Activated naive CD4-positive, alpha-beta T cell treated with anti-CD3 and anti-CD28 coated beads, Interleukin-2, amount 50 U/mL, for 24 hours (primary cell): Measurements from ENCODE around the gene CD84.
"Not testable (repeated sequence)": the region's sequence is repeated elsewhere in the genome, so short reads cannot be mapped to it uniquely, and the experiment has no call there.

Experiments used
- H3K27ac Mint-ChIP-seq: one replicate; pipeline ENCODE4 v1.8.0; 2021; ENCODE audit warnings: mild to moderate bottlenecking, mixed read lengths
- H3K27me3 Mint-ChIP-seq: one replicate; pipeline ENCODE4 v1.8.0; 2021; ENCODE audit warnings: mixed read lengths
- H3K36me3 Mint-ChIP-seq: one replicate; pipeline ENCODE4 v1.8.0; 2021; ENCODE audit warnings: mixed read lengths
- H3K4me1 Mint-ChIP-seq: one replicate; pipeline ENCODE4 v1.8.0; 2021; ENCODE audit warnings: mixed read lengths
- H3K4me3 Mint-ChIP-seq: one replicate; pipeline ENCODE4 v1.8.0; 2021; ENCODE audit warnings: mild to moderate bottlenecking, mixed read lengths
- H3K9me3 Mint-ChIP-seq: one replicate; pipeline ENCODE4 v1.8.0; 2021; ENCODE audit warnings: mixed read lengths

The CD84 gene

DNA sequence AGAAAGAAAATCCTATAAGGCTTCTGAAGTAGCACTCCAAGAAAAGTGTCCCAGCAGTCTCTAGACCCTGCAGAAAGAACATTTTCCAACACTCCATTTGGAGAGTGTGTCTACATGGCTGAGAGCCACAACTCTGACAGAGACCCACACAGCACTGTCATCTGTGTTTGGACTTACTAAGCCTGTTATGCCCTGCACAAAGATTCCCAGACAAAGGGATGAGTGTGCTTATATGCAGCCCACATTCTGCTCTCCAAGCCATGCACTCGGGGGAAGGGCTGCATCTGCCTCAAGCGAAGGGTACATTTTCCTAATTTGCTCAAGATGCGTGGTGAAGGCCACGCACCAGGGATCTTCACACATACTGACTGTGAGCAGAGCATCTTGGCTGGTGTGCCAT lies 31.9 kb downstream of the CD84 start:
- peaks cover 12% of the 10 kb centered on the region for H3K36me3 Mint-ChIP-seq
- H3K27ac Mint-ChIP-seq, result peak overlapping the region; percentile 18
- no peak overlapping the region for H3K4me3 Mint-ChIP-seq
- H3K27me3 Mint-ChIP-seq, result no peaks in the 10 kb centered on the region
- no peaks in the 10 kb centered on the region for H3K9me3 Mint-ChIP-seq
- H3K4me1 Mint-ChIP-seq, result peaks cover 35% of the 10 kb centered on the region

DNA sequence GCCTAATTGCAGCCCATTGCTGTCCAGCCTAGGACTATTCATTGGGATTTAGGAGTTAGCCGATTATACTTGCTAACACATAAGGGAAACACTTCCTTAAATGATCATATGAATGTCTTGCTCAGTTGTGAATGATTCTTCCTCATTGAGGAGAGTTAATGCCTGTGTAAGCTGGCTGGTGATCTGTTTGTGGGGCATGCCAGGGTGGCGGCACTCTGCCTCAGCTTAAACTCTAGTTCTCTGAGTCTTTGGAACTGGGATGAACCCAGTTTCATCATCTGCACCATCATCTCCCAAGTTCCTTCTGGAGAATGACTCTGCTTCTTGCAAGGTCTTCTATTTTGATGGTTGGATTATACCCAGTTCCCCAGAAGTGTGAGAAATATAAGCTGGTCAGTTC lies 32.4 kb downstream of the CD84 start:
- Mint-ChIP-seq H3K9me3 (no peaks in the 10 kb centered on the region), H3K27me3 (no peaks in the 10 kb centered on the region), H3K27ac (peak overlapping the region; percentile 18), H3K4me1 (peaks cover 40% of the 10 kb centered on the region), H3K36me3 (peaks cover 11% of the 10 kb centered on the region), H3K4me3 (no peak overlapping the region)

DNA sequence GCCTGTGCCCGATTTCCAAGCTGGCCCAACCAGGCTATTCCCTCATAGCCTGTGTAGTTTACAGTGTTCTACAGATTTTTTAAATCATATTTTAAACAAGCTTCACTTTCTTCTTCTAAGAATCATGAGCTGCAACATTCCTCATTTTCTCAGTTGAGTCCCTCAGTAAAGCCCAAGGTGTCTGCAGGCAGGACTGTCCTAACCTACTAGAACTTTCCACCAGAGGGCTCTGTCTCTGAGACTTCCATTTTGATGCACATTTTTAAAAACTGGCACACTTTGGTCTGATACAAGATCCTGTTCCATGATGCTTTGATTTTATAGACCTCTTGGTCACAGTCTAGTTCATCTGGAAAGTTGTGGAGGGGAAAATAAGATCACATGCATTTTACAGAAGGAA lies 34.6 kb downstream of the CD84 start:
- Mint-ChIP-seq H3K36me3 (peaks cover 8% of the 10 kb centered on the region), H3K4me3 (peak overlapping the region; percentile 49), H3K4me1 (peaks cover 63% of the 10 kb centered on the region)

DNA sequence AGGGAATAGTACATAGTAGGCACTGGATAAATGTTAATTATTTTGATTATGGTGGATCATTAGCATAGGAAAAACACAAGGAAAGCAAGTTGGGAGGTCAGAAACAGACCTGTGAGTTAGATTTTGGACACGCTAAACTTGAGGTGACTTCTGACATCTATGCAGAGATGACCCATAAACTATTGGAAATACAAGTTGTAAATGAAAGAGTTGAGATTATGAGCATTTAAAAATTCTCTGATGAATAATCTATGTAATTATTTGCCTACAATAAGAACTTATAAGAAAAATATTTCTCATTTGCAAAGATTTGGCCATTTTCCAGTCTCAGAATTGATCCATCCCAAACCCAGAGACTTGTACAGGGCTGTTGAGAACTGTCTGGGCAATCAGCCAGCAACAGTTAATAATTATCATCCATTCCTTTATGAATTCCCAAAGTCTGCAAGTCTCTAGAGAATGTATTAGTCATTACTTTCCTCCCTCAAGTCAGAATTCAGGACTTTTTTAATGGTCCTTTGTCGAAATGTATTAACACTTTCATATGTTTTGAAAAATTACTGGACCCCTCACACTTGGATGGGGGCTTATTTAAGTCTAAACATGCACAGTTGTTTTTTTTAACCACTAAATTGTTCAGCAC lies 36.9 kb downstream of the CD84 start:
- Mint-ChIP-seq H3K36me3 (peaks cover 6% of the 10 kb centered on the region), H3K27ac (peak overlapping the region; percentile 49), H3K4me3 (no peak overlapping the region), H3K9me3 (no peaks in the 10 kb centered on the region), H3K4me1 (peaks cover 70% of the 10 kb centered on the region), H3K27me3 (no peaks in the 10 kb centered on the region)

More for the DNA sequence above, 34.6 kb downstream of the CD84 start:
- Mint-ChIP-seq H3K27ac (peak overlapping the region; percentile 95), H3K27me3 (no peaks in the 10 kb centered on the region), H3K9me3 (no peaks in the 10 kb centered on the region)

DNA sequence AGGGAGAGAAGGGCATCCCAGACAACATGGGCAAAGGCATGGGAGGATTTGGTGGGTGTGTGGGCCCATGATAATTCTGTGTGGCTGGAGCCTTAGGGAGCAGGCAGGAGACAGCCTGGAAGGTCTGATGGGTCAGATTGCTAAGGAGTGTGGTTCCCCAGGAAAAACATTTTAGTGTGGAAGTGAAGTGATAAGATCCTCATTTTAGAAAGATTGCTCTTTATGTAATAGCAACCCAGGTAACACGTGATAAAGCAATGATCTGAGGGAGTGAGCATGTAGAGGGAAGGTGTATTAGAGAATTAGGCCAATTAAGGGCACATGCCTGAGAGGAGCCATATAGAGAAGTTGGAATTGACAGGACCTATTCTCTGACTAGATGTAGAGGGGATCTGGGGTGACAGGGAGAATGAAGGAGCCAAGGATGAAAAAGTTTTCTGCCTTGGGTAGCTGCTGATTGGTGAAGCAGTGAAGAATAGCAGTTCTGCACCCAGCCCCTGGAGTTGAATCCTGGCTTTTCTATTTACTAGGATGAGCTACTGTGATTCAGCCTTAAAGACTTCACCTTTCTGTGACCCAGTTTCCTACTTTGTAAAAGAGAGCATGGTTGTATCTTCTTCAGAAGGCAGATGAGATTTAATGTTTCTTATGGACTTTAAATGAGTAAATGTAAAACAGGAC lies 37.5 kb downstream of the CD84 start:
- H3K4me1 Mint-ChIP-seq, result peaks cover 66% of the 10 kb centered on the region
- H3K4me3 Mint-ChIP-seq, result no peak overlapping the region
- H3K36me3 Mint-ChIP-seq, result peaks cover 6% of the 10 kb centered on the region
- no peaks in the 10 kb centered on the region for H3K27me3 Mint-ChIP-seq
- peak overlapping the region; percentile 87 for H3K27ac Mint-ChIP-seq
- H3K9me3 Mint-ChIP-seq, result no peaks in the 10 kb centered on the region

DNA sequence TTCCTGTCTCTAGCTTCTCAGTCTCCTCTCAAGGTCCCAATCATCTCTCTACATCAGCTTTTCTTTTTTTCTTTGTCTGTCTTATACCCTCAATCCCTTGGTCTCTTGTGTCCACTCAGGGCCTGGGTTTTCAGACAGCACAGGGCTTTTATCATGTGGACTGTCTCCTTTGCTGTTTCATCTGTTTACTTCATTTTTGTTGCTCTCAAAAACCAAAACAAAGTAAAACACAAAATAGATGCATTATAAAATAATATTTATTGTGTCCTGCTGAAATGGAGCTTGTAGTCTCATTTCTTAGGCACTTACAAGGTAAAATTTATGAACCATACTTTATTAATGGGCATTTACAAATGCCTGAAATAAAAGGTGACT lies 38.5 kb downstream of the CD84 start:
- Mint-ChIP-seq H3K36me3 (peaks cover 10% of the 10 kb centered on the region), H3K4me3 (peak overlapping the region; percentile 72), H3K9me3 (no peaks in the 10 kb centered on the region), H3K27ac (peak overlapping the region; percentile 98), H3K27me3 (no peaks in the 10 kb centered on the region), H3K4me1 (peaks cover 62% of the 10 kb centered on the region)

DNA sequence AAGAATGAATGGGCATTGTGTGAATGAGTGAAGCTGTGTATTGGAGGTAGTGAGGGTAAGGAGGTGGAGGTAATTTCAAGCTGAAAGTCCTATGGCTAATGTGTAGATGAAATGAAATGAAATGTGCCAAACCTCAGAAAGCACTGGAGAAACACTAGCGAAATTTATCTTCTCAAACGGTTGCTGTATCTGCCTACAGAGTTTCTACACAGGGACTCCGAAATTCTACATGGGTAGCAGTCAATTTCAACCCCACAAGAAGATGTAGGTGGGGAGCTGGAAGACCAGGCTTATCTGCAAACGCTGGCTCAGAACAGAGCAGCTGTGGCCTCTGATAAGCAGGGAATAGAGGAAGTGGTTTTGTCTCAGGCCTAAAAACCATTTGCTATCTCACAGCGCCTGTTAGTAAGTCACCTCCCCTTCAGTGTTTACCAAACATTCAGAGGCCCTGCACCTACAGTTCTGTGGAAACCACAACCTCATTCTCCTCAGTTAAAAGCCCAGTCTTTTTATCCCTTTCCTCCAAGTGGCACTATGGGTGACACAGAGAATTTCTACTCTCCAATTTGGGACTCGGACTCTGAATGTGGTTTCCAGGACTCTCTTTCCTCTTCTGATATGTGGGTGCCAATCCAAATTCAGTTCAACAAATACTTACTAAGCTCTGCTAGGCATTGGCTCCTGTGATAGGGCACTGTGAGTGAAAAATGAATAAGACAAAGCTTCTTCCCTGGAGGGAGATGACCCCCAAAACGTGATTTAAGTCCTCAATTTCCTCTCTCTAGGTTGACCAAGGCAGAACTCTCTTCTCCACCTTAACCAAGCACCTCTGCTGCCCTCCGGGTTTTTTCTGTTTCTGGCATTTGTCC lies 39.1 kb downstream of the CD84 start:
- Mint-ChIP-seq H3K4me3 (peak overlapping the region; percentile 72), H3K9me3 (no peaks in the 10 kb centered on the region), H3K36me3 (peaks cover 11% of the 10 kb centered on the region), H3K27me3 (no peaks in the 10 kb centered on the region), H3K27ac (peak overlapping the region; percentile 98), H3K4me1 (peaks cover 61% of the 10 kb centered on the region)

DNA sequence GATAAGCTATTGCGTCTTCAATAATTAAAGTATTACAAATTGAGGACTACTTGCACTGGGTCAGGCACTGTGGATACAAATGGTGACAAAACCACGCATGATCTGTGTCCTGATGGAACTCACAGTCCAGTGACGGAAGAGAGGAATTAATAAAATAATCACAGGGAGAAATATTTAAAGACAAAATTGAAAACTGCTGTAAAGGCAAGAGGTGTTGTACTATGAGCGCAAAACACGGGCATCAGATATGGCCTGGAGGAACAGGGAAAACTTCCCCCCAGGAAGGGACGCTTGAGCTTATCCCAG lies 39.7 kb downstream of the CD84 start:
- H3K27ac Mint-ChIP-seq, result peak overlapping the region; percentile 98
- peaks cover 9% of the 10 kb centered on the region for H3K36me3 Mint-ChIP-seq
- peak overlapping the region; percentile 45 for H3K4me3 Mint-ChIP-seq
- peaks cover 55% of the 10 kb centered on the region for H3K4me1 Mint-ChIP-seq
- H3K27me3 Mint-ChIP-seq, result no peaks in the 10 kb centered on the region
- H3K9me3 Mint-ChIP-seq, result no peaks in the 10 kb centered on the region

DNA sequence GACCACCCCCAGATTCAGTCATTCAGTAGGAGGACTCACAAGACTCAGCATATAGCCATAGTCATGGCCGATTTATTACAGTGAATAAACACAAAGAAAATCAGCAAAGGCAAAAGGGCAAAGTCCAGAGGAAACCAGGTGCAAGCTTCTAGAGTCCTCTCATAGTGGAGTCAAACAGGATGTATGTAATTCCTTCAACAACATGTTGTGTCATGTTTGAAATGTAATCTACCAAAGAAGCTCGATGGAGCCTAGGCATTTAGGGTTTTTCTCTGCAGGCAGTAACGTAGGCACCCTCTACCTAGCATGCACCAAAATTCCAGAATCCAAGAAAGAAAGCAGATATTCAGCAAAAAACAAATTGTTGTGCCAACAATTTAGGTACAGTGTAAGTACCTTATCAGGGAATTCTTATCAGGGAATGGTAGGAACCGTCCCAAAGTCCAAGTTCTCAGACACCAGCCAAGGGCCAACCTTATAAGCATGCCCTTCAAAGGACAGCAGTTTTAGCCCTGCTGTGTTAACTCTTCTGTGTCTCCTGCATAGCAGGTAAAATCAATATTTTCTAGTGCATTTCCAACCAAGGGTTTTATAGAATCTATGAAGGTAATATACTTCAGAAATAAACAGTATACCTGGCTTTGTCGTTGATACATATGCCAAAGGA lies 40.2 kb downstream of the CD84 start:
- Mint-ChIP-seq H3K27me3 (no peaks in the 10 kb centered on the region), H3K4me3 (peak overlapping the region; percentile 45), H3K36me3 (peaks cover 11% of the 10 kb centered on the region), H3K9me3 (no peaks in the 10 kb centered on the region), H3K4me1 (peaks cover 50% of the 10 kb centered on the region), H3K27ac (peak overlapping the region; percentile 75)

DNA sequence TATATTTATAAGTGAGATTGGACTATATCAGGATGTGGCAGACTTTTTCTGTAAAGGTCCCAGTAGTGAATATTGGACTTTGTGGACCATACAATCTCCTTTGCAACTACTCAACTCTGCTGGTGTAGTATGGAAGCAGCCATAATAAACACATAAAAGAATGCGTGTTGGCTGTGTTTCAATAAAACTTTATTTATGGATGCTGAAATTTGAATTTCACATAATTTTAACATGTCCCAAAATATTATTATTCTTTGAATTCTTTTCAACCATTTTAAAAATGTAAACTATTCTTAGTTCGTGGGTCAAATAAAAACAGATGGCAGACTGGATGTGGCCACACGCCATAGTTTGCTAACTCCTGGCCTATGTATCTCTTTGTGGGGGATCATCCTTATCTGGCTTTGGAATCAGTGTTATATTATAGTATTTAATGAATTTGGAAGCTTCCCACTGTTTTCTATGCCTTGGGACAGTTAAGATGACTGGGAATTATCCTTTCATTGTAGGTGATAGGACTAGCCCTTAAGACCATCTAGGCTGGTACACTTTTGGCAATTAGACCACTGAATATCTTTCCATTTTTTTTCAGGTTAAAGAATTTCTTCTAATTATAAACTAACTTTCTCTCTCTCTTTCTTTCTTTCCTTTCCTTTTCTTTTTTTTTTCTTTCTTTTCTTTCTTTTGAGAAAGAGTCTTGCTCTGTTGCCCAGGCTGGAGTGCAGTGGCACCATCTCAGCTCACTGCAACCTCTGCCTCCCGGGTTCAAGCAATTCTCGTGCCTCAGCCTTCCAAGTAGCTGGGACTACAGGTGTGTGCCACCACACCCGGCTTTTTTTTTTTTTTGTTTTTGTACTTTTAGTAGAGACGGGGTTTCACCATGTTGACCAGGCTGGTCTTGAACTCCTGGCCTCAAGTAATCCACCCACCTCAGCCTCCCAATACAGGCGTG lies 41.3 kb downstream of the CD84 start:
- Mint-ChIP-seq H3K27ac (no peak overlapping the region), H3K4me3 (no peak overlapping the region), H3K4me1 (peaks cover 45% of the 10 kb centered on the region), H3K36me3 (peaks cover 11% of the 10 kb centered on the region), H3K9me3 (no peaks in the 10 kb centered on the region), H3K27me3 (no peaks in the 10 kb centered on the region)

DNA sequence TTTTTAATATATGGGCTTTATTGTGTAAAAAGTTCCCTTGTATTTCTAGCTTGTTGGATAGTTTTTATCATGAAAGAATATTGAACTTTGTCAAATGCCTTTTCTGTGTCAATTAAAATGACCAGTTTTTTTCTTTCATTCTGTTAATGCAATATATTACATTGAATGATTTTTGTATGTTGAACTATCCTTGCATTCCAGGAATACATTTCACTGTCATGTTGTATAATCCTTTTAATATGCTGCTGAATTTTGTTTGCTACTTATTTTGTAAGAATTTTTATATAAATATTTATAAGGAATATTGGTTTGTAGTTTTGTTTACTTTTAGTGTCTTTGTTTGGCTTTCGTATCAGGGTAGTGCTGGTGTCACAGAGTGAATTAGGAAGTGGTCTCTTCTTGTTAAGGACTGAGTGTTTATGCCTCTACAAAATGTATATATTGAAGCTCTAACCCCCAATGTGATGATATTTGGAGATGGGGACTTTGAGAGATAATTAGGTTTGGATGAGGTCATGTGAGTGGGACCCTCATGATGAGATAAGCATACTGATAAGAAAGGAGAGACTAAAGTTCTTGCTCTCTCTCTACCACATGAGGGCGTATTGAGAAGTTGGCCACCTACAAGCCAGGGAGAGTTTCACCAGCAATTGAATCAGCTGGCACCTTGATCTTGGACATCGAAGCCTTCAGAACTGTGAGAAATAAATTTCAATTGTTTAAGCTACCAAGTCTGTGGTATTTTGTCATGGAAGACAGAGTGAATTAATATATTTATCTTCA lies 44.3 kb downstream of the CD84 start:
- no peaks in the 10 kb centered on the region for H3K9me3 Mint-ChIP-seq

DNA sequence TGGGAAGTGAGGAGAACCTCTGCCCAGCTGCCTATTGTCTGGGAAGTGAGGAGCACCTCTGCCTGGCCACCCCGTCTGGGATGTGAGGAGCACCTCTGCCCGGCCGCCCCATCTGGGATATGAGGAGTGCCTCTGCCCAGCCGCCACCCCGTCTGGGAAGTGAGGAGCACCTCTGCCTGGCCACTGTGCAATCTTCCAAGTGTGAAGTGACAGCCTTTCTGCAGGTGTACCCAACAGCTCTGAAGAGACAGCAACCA lies 46.8 kb downstream of the CD84 start:
- H3K9me3 Mint-ChIP-seq, H3K27me3 Mint-ChIP-seq, H3K4me3 Mint-ChIP-seq: not testable (repeated sequence)

More for the DNA sequence above, 44.3 kb downstream of the CD84 start:
- Mint-ChIP-seq H3K36me3 (peaks cover 11% of the 10 kb centered on the region), H3K27me3 (no peaks in the 10 kb centered on the region), H3K27ac (peak overlapping the region; percentile 35), H3K4me1 (peaks cover 25% of the 10 kb centered on the region), H3K4me3 (no peak overlapping the region)

DNA sequence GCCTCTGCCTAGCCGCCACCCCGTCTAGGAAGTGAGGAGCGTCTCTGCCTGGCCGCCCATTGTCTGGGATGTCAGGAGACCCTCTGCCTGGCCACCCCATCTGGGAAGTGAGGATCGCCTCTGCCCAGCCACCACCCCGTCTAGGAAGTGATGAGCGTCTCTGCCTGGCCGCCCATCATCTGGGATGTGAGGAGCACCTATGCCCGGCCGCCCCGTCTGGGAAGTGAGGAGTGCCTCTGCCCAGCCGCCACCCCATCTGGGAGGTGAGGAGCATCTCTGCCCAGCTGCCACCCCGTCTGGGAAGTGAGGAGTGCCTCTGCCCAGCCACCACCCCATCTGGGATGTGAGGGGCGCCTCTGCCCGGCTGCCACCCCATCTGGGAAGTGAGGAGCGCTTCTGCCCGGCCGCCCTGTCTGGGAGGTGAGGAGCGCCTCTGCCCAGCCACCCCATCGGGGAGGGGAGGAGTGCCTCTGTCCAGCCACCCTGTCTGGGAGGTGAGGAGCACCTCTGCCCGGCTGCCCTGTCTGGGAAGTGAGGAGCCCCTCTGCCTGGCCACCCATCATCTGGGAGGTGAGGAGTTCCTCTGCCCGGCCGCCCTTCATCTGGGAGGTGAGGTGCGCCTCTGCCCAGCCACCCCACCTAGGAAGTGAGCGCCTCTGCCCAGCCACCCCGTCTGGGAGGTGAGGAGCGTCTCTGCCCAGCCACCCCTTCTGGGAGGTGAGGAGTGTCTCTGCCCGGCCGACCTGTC lies 47.3 kb downstream of the CD84 start:
- Mint-ChIP-seq H3K4me1 (peaks cover 23% of the 10 kb centered on the region), H3K36me3 (peaks cover 20% of the 10 kb centered on the region)
- not testable (repeated sequence) for H3K4me3 Mint-ChIP-seq, H3K27me3 Mint-ChIP-seq, H3K27ac Mint-ChIP-seq, H3K9me3 Mint-ChIP-seq

More for the DNA sequence above, 46.8 kb downstream of the CD84 start:
- peaks cover 23% of the 10 kb centered on the region for H3K4me1 Mint-ChIP-seq
- H3K36me3 Mint-ChIP-seq, result peaks cover 17% of the 10 kb centered on the region
- H3K27ac Mint-ChIP-seq, result not testable (repeated sequence)

DNA sequence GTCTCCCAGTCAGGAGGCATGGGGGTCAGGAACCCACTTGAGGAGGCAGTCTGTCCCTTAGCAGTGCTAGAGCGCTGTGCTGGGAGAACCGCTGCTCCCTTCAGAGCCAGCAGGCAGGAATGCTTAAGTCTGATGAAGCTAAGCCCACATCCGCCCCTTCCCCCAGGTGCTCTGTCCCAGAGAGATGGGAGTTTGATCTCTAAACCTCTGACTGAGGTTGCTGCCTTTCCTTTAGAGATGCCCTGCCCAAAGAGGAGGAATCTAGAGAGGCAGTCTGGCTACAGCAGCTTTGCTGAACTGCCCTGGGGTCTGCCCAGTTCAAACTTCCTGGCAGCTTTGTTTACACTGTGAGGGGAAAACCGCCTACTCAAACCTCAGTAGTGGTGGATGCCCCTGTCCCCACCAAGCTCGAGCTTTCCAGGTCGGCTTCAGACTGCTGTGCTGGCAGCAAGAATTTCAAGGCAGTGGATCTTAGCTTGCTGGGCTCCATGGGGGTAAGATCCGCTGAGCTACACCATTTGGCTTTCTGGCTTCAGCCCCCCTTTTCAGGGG lies 49.8 kb downstream of the CD84 start:
- peaks cover 19% of the 10 kb centered on the region for H3K36me3 Mint-ChIP-seq
- H3K27me3 Mint-ChIP-seq, H3K27ac Mint-ChIP-seq, H3K4me3 Mint-ChIP-seq, H3K9me3 Mint-ChIP-seq: not testable (repeated sequence)
- peaks cover 37% of the 10 kb centered on the region for H3K4me1 Mint-ChIP-seq
